ENCODE results near the gene BICC1. TPM values are rescaled to one million over a fixed set of nuclear protein-coding genes. Genes with fewer than 3 reads are reported as not detected.

BICC1 gene
- total and polyA plus RNA-seq, 2 of the 8 experiments (the other 6 are each of a cell fraction or from before 2014, with no cell fraction given) = 0.20 to 0.73 TPM

- no peak for TF ChIP-seq EP300 (IDR thresholded peaks at IDR 0.05; ENCODE audit: borderline replicate concordance in 1 of 2, low read depth in 2 of 2, low read length in 2 of 2)
- no peak for TF ChIP-seq RXRA (IDR thresholded peaks at IDR 0.05; ENCODE audit: insufficient read depth, low read depth, low read length)
- TF ChIP-seq TEAD4 (IDR thresholded peaks at IDR 0.05; ENCODE audit: low read depth, low read length) = no peak
- no peak for TF ChIP-seq FOSL1 (IDR thresholded peaks at IDR 0.05; ENCODE audit: insufficient read depth, low read depth, low read length)
- TF ChIP-seq TBP (IDR thresholded peaks at IDR 0.05; ENCODE audit: low read depth, low read length) = no peak
Measured at GRCh38 chr10:58756130-58756719, 243.6 kb downstream of the BICC1 start (continued).
